ENCODE measurements around the gene NECAB3. TPM values are rescaled to one million over a fixed set of nuclear protein-coding genes. Genes with fewer than 3 reads are reported as not detected.

The NECAB3 gene
- total RNA-seq, 1 experiment from 2014 or later: 43.5 TPM

- Histone ChIP-seq H3K36me3 (ENCODE audit: low read depth, low read length) (no peaks in the 10 kb centered on the region), H3K4me1 (ENCODE audit: insufficient read depth, low read length) (peaks cover 6% of the 10 kb centered on the region; the same call in 1 of the 2 replicates), H3K9me2 (replicated peaks; ENCODE audit: low read length) (no peaks in the 10 kb centered on the region), H3K9ac (ENCODE audit: low read length) (no peak overlapping the region), H3K4me3 (ENCODE audit: low read length) (no peak overlapping the region), H3K9me3 (ENCODE audit: low read length) (no peaks in the 10 kb centered on the region), H2AFZ (ENCODE audit: low read length) (no peak overlapping the region), H3K27me3 (ENCODE audit: low read length) (no peaks in the 10 kb centered on the region), H3F3A (ENCODE audit: low read length, unreplicated experiment) (no peaks in the 10 kb centered on the region), H4K20me1 (ENCODE audit: low read length) (no peaks in the 10 kb centered on the region), H3K4me2 (ENCODE audit: low read length) (peak overlapping the region; percentile 34; the same call in 1 of the 2 replicates), H3K79me2 (ENCODE audit: low read length) (no peaks in the 10 kb centered on the region), H3K27ac (ENCODE audit: low read length) (no peak overlapping the region)
- ATAC-seq (no peak), DNase-seq (no peak)
- ChIA-PET POLR2A (ENCODE audit: unreplicated experiment) (no interaction called here), CTCF (no interaction called here)
- no TSS peak for BruUV-seq (replicated peaks)
- no peak for TF ChIP-seq EZH2 (IDR thresholded peaks at IDR 0.05; ENCODE audit: low read length, unreplicated experiment)
- TF ChIP-seq EZH2phosphoT487 (IDR thresholded peaks at IDR 0.05; ENCODE audit: borderline replicate concordance, low read length): no peak
- TF ChIP-seq, protein P1, sequence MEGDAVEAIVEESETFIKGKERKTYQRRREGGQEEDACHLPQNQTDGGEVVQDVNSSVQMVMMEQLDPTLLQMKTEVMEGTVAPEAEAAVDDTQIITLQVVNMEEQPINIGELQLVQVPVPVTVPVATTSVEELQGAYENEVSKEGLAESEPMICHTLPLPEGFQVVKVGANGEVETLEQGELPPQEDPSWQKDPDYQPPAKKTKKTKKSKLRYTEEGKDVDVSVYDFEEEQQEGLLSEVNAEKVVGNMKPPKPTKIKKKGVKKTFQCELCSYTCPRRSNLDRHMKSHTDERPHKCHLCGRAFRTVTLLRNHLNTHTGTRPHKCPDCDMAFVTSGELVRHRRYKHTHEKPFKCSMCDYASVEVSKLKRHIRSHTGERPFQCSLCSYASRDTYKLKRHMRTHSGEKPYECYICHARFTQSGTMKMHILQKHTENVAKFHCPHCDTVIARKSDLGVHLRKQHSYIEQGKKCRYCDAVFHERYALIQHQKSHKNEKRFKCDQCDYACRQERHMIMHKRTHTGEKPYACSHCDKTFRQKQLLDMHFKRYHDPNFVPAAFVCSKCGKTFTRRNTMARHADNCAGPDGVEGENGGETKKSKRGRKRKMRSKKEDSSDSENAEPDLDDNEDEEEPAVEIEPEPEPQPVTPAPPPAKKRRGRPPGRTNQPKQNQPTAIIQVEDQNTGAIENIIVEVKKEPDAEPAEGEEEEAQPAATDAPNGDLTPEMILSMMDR (conservative IDR thresholded peaks at IDR 0.05; ENCODE audit: low read depth, low read length): no peak
- intact Hi-C loops (cut with micrococcal nuclease): no loop called here
These were observed 35.8 kb upstream of the NECAB3 start for GRCh38 chr20:33709905-33710541.

- Histone ChIP-seq H4K20me1 (ENCODE audit: low read length) (no peaks in the 10 kb centered on the region), H3K36me3 (ENCODE audit: low read depth, low read length) (no peaks in the 10 kb centered on the region), H2AFZ (ENCODE audit: low read length) (no peak overlapping the region), H3K4me3 (ENCODE audit: low read length) (no peak overlapping the region), H3K4me1 (ENCODE audit: insufficient read depth, low read length) (peaks cover 6% of the 10 kb centered on the region; the same call in 1 of the 2 replicates), H3K27ac (ENCODE audit: low read length) (no peak overlapping the region), H3K9me2 (replicated peaks; ENCODE audit: low read length) (no peaks in the 10 kb centered on the region), H3K9ac (ENCODE audit: low read length) (no peak overlapping the region), H3F3A (ENCODE audit: low read length, unreplicated experiment) (no peaks in the 10 kb centered on the region), H3K27me3 (ENCODE audit: low read length) (no peaks in the 10 kb centered on the region), H3K79me2 (ENCODE audit: low read length) (no peaks in the 10 kb centered on the region), H3K4me2 (ENCODE audit: low read length) (no peak overlapping the region), H3K9me3 (ENCODE audit: low read length) (no peaks in the 10 kb centered on the region)
- intact Hi-C loops (cut with micrococcal nuclease): no loop called here
- no peak for DNase-seq
- POLR2A ChIA-PET (ENCODE audit: unreplicated experiment): no interaction called here
- TF ChIP-seq EZH2phosphoT487 (IDR thresholded peaks at IDR 0.05; ENCODE audit: borderline replicate concordance, low read length): no peak
- no peak for TF ChIP-seq EZH2 (IDR thresholded peaks at IDR 0.05; ENCODE audit: low read length, unreplicated experiment)
- TF ChIP-seq, protein P1 (conservative IDR thresholded peaks at IDR 0.05; ENCODE audit: low read depth, low read length): no peak
- no TSS peak for BruUV-seq (replicated peaks)
- CTCF ChIA-PET: no interaction called here
- ATAC-seq: no peak
These were observed 35.2 kb upstream of the NECAB3 start for GRCh38 chr20:33709398-33709797.

GRCh38 chr20:33707668-33708067 lies 33.4 kb upstream of the NECAB3 start:
- H3K9me2 ChIP-seq (replicated peaks; ENCODE audit: low read length): no peaks in the 10 kb centered on the region
- H2AFZ ChIP-seq (ENCODE audit: low read length): no peak overlapping the region
- BruUV-seq (replicated peaks): no TSS peak
- no peak for TF ChIP-seq EZH2 (IDR thresholded peaks at IDR 0.05; ENCODE audit: low read length, unreplicated experiment)
- TF ChIP-seq EZH2phosphoT487 (IDR thresholded peaks at IDR 0.05; ENCODE audit: borderline replicate concordance, low read length): no peak
- TF ChIP-seq, protein P1 (conservative IDR thresholded peaks at IDR 0.05; ENCODE audit: low read depth, low read length): no peak
- no peaks in the 10 kb centered on the region for H3K27me3 ChIP-seq (ENCODE audit: low read length)
- no peaks in the 10 kb centered on the region for H3K79me2 ChIP-seq (ENCODE audit: low read length)
- intact Hi-C loops (cut with micrococcal nuclease): no loop called here
- H3K9ac ChIP-seq (ENCODE audit: low read length): no peak overlapping the region
- H3K27ac ChIP-seq (ENCODE audit: low read length): no peak overlapping the region
- no peaks in the 10 kb centered on the region for H3K36me3 ChIP-seq (ENCODE audit: low read depth, low read length)
- POLR2A ChIA-PET (ENCODE audit: unreplicated experiment): no interaction called here
- H3K4me1 ChIP-seq (ENCODE audit: insufficient read depth, low read length): peaks cover 6% of the 10 kb centered on the region; the same call in 1 of the 2 replicates
- DNase-seq: no peak
- no peaks in the 10 kb centered on the region for H3K9me3 ChIP-seq (ENCODE audit: low read length)
- no peaks in the 10 kb centered on the region for H3F3A ChIP-seq (ENCODE audit: low read length, unreplicated experiment)
- no peak overlapping the region for H3K4me3 ChIP-seq (ENCODE audit: low read length)
- no peak for ATAC-seq
- H4K20me1 ChIP-seq (ENCODE audit: low read length): no peaks in the 10 kb centered on the region
- H3K4me2 ChIP-seq (ENCODE audit: low read length): no peak overlapping the region
- CTCF ChIA-PET: no interaction called here
